Measurements from ENCODE around the gene PLRG1.

Gene PLRG1

GRCh38 chr4:154583677-154584076, 33.5 kb upstream of the PLRG1 start:
- in situ Hi-C loops (cut with MboI; ENCODE audit: low sequenced_read_pairs, unreplicated experiment), result no loop called here
- no peak for TF ChIP-seq CTCF (IDR thresholded peaks at IDR 0.05; ENCODE audit: borderline replicate concordance, control extremely low read depth, extremely low read depth, insufficient read depth, missing control alignments)

GRCh38 chr4:154583230-154583629, 33.0 kb upstream of the PLRG1 start:
- in situ Hi-C loops (cut with MboI; ENCODE audit: low sequenced_read_pairs, unreplicated experiment), result no loop called here
- no peak for DNase-seq (ENCODE audit: low spot score)
- TF ChIP-seq CTCF (IDR thresholded peaks at IDR 0.05; ENCODE audit: borderline replicate concordance, control extremely low read depth, extremely low read depth, insufficient read depth, missing control alignments), result no peak

More at GRCh38 chr4:154583677-154584076, 33.5 kb upstream of the PLRG1 start:
- DNase-seq (ENCODE audit: low spot score), result no peak

GRCh38 chr4:154582723-154583122, 32.5 kb upstream of the PLRG1 start:
- DNase-seq (ENCODE audit: low spot score), result no peak
- TF ChIP-seq CTCF (IDR thresholded peaks at IDR 0.05; ENCODE audit: borderline replicate concordance, control extremely low read depth, extremely low read depth, insufficient read depth, missing control alignments), result no peak
- in situ Hi-C loops (cut with MboI; ENCODE audit: low sequenced_read_pairs, unreplicated experiment), result no loop called here

GRCh38 chr4:154579927-154580326, 29.7 kb upstream of the PLRG1 start:
- in situ Hi-C loops (cut with MboI; ENCODE audit: low sequenced_read_pairs, unreplicated experiment), result no loop called here
- no peak for TF ChIP-seq CTCF (IDR thresholded peaks at IDR 0.05; ENCODE audit: borderline replicate concordance, control extremely low read depth, extremely low read depth, insufficient read depth, missing control alignments)

GRCh38 chr4:154578919-154579318, 28.7 kb upstream of the PLRG1 start:
- DNase-seq (ENCODE audit: low spot score), result no peak
- TF ChIP-seq CTCF (IDR thresholded peaks at IDR 0.05; ENCODE audit: borderline replicate concordance, control extremely low read depth, extremely low read depth, insufficient read depth, missing control alignments), result no peak
- in situ Hi-C loops (cut with MboI; ENCODE audit: low sequenced_read_pairs, unreplicated experiment), result no loop called here

More at GRCh38 chr4:154579927-154580326, 29.7 kb upstream of the PLRG1 start:
- no peak for DNase-seq (ENCODE audit: low spot score)

- in situ Hi-C loops (cut with MboI; ENCODE audit: low sequenced_read_pairs, unreplicated experiment), result no loop called here
- DNase-seq (ENCODE audit: low spot score), result no peak
- TF ChIP-seq CTCF (IDR thresholded peaks at IDR 0.05; ENCODE audit: borderline replicate concordance, control extremely low read depth, extremely low read depth, insufficient read depth, missing control alignments), result no peak
These were observed 27.1 kb upstream of the PLRG1 start for GRCh38 chr4:154577324-154577723.

GRCh38 chr4:154574311-154574710, 24.1 kb upstream of the PLRG1 start:
- in situ Hi-C loops (cut with MboI; ENCODE audit: low sequenced_read_pairs, unreplicated experiment), result no loop called here
- no peak for DNase-seq (ENCODE audit: low spot score)
- no peak for TF ChIP-seq CTCF (IDR thresholded peaks at IDR 0.05; ENCODE audit: borderline replicate concordance, control extremely low read depth, extremely low read depth, insufficient read depth, missing control alignments)

All from GM13976 (cell line).